ENCODE data around the gene NFIX. TPM values are rescaled to one million over a fixed set of nuclear protein-coding genes. Genes with fewer than 3 reads are reported as not detected.

The NFIX gene
- total and polyA plus RNA-seq, 12 donors: 16.8 to 162 (median 138) TPM

GRCh38 chr19:13022859-13023636 is 27.8 kb downstream of the NFIX start:
- WGBS, 2 donors: 1 to 2% methylated on average over 30 of the region's 30 CpGs

GRCh38 chr19:13023656-13024055 is 28.4 kb downstream of the NFIX start:
- peak overlapping the region; percentile 84 to 96 (median 90) for H3K27ac ChIP-seq
- peaks cover 0 to 18% (median 0%) of the 10 kb centered on the region in 7 donors for H3K27me3 ChIP-seq
- ATAC-seq (no peak), DNase-seq (no peak)
- H3K9me3 ChIP-seq: no peaks in the 10 kb centered on the region
- TF ChIP-seq, protein P1, sequence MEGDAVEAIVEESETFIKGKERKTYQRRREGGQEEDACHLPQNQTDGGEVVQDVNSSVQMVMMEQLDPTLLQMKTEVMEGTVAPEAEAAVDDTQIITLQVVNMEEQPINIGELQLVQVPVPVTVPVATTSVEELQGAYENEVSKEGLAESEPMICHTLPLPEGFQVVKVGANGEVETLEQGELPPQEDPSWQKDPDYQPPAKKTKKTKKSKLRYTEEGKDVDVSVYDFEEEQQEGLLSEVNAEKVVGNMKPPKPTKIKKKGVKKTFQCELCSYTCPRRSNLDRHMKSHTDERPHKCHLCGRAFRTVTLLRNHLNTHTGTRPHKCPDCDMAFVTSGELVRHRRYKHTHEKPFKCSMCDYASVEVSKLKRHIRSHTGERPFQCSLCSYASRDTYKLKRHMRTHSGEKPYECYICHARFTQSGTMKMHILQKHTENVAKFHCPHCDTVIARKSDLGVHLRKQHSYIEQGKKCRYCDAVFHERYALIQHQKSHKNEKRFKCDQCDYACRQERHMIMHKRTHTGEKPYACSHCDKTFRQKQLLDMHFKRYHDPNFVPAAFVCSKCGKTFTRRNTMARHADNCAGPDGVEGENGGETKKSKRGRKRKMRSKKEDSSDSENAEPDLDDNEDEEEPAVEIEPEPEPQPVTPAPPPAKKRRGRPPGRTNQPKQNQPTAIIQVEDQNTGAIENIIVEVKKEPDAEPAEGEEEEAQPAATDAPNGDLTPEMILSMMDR (IDR thresholded peaks at IDR 0.05): no peak
- peaks cover 33 to 99% (median 89%) of the 10 kb centered on the region in 9 donors for H3K4me1 ChIP-seq
- 9 to 13% methylated on average over 8 of the region's 8 CpGs for WGBS, 2 donors
- H3K4me3 ChIP-seq: peak overlapping the region in 9 of 10 donors; percentile 27 to 56 (median 50)
- peaks cover 0 to 26% (median 0%) of the 10 kb centered on the region in 9 donors for H3K36me3 ChIP-seq
- intact Hi-C loops (cut with DNase I): loop anchor here in 5 of 10 donors (2.0 to 5.0 kb wide), 3 partner anchors 21 to 39 kb away; no protein-coding TSS in a partner anchor

More at GRCh38 chr19:13022859-13023636, 27.8 kb downstream of the NFIX start:
- H3K4me1 ChIP-seq: peaks cover 37 to 99% (median 89%) of the 10 kb centered on the region in 9 donors
- ATAC-seq (peak; percentile 81 to 93 (median 88)), DNase-seq (peak; percentile 82 to 89)
- peak overlapping the region; percentile 8 to 56 (median 47) for H3K4me3 ChIP-seq
- no peaks in the 10 kb centered on the region for H3K9me3 ChIP-seq
- intact Hi-C loops (cut with DNase I): loop anchor here in 5 of 10 donors (2.0 to 5.0 kb wide), 3 partner anchors 20 to 39 kb away; no protein-coding TSS in a partner anchor
- TF ChIP-seq, protein P1 (IDR thresholded peaks at IDR 0.05): no peak
- H3K27me3 ChIP-seq: peaks cover 0 to 18% (median 0%) of the 10 kb centered on the region in 7 donors
- H3K27ac ChIP-seq: peak overlapping the region; percentile 84 to 96 (median 90)
- peaks cover 0 to 20% (median 0%) of the 10 kb centered on the region in 9 donors for H3K36me3 ChIP-seq

DNA sequence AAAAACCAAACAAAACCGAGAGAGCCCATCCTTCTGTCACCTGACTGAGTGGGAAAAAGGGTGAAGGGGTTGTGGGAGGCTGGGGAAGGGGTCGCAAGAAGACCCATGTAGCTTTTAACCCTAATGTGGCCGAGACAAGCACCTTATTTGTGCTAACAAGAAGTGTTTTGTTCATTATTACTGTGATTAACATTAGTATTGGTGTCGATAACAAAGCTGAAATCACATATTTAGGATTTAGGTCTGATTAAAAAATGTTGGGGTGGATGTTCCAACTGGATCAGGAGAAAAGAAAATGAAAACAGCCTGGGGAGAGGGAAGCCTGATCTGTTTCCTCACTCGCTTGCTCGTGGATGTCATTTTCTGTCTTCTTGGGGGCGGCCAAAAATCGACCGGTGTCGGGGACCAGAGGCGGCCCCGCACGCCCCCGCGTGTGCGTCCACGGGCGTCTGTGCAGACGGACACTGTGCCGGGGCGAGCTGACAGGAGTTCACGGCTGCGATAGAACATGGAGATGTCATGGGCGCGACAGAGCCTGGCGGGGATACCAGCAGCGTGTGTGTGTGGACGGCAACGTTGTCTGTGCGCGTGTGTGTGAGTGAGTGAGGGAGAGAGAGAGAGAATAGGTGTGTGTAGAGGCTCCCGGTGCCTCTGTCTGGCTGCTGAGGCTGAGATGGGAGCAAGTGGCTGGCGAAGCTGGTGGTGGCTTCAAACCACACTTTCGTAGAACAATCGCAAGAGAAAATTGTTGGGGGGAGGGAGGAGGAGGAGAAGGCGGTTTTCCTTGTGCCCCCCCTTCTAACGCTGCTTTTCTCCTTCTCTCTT is 29.1 kb downstream of the NFIX start:
- intact Hi-C loops (cut with DNase I): loop anchor here in 4 of 10 donors (5.0 kb wide), 2 partner anchors 33 to 38 kb away; no protein-coding TSS in a partner anchor
- H3K9me3 ChIP-seq: no peaks in the 10 kb centered on the region
- peaks cover 27 to 99% (median 89%) of the 10 kb centered on the region in 9 donors for H3K4me1 ChIP-seq
- H3K36me3 ChIP-seq: peaks cover 0 to 32% (median 0%) of the 10 kb centered on the region in 9 donors
- DNase-seq (no peak), ATAC-seq (peak in 2 of 8 donors; percentile 2 to 3)
- TF ChIP-seq, protein P1 (IDR thresholded peaks at IDR 0.05): no peak
- H3K4me3 ChIP-seq: peak overlapping the region; percentile 8 to 56 (median 47)
- peaks cover 0 to 18% (median 0%) of the 10 kb centered on the region in 7 donors for H3K27me3 ChIP-seq
- 25 to 28% methylated on average over 36 to 37 of the region's 37 CpGs for WGBS, 2 donors
- peak overlapping the region; percentile 17 to 96 (median 90) for H3K27ac ChIP-seq

Measured in heart right ventricle (tissue), 16 donors.